ENCODE data around the gene SMIM12.
"Not testable (repeated sequence)": the region's sequence is repeated elsewhere in the genome, so short reads cannot be mapped to it uniquely, and the experiment has no call there.

SMIM12 gene

GRCh38 chr1:34843392-34844251 is 15.9 kb downstream of the SMIM12 start:
- no peak for DNase-seq (ENCODE audit: low read depth in 2 of 2)

GRCh38 chr1:34842952-34843371 is 16.6 kb downstream of the SMIM12 start:
- DNase-seq (ENCODE audit: low read depth in 2 of 2): no peak

- DNase-seq (ENCODE audit: low read depth in 2 of 2): no peak
These were observed 17.5 kb downstream of the SMIM12 start for GRCh38 chr1:34842073-34842472.

- no peak for DNase-seq (ENCODE audit: low read depth in 2 of 2)
These were observed 19.1 kb downstream of the SMIM12 start for GRCh38 chr1:34840426-34840825.

- no peak for DNase-seq (ENCODE audit: low read depth in 2 of 2)
These were observed 19.8 kb downstream of the SMIM12 start for GRCh38 chr1:34839526-34840305.

DNA sequence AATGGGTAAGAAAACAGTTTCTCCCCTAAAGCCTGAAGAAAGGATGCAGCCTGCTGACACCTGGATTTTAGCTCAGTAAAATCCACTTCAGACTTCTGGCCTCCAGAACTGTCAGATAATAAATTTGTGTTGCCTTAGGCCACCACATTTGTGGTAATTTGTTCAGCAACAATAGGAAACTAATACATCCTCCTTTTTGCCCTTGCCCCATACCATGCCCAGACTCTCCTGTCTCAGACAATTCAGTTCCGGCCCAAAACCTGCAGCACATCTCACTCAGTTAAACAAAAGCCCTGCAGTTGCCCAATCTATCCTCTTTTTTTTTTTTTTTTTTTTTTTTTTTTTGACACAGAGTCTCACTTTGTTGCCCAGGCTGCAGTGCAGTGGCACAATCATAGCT is 25.8 kb downstream of the SMIM12 start:
- no peak for DNase-seq (ENCODE audit: low read depth in 2 of 2)

GRCh38 chr1:34831721-34832246 is 27.8 kb downstream of the SMIM12 start:
- no peak for DNase-seq (ENCODE audit: low read depth in 2 of 2)

DNA sequence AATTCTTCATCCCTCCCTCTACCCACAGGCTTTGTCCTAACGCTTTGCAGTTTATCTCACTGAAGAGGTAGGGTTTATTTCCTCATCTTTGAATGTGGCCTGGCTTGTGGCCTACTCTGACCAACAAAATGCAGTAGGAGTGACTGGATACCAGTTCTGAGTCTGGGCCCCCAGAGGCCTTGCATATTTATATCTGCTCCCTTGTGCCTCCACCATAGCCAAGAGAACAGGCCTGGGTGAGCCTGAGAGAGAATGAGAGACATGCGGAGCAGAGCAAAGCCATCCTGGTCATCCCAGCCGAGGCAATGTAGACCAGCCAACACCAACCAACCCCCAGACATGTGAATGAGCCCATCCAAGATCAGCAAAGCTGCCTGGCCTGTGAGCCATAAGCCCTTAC is 30.3 kb downstream of the SMIM12 start:
- DNase-seq (ENCODE audit: low read depth in 2 of 2): no peak

DNA sequence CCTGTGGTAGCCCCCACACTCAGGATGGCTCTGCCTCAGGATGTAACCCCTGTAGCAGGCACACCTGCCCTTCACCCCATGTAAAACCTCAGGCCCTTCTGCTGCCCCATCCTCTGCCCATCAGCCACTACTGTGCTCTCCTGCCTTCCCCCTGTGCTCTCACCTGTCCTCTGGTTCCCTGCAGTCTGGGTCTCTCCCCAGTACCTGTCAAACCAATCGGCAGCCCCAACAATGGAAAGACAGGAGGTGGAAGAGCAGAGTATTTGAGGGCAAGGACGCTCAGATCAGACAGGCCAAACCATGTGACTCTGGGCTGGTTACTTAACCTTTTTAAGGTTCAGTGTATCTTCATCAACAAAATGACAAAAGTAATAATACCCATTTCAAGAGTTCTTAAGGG is 30.9 kb downstream of the SMIM12 start:
- no peak for DNase-seq (ENCODE audit: low read depth in 2 of 2)

- no peak for DNase-seq (ENCODE audit: low read depth in 2 of 2)
These were observed 32.1 kb downstream of the SMIM12 start for GRCh38 chr1:34827341-34827941.

- no peak for DNase-seq (ENCODE audit: low read depth in 2 of 2)
These were observed 34.0 kb downstream of the SMIM12 start for GRCh38 chr1:34825455-34826091.

- no peak for DNase-seq (ENCODE audit: low read depth in 2 of 2)
These were observed 34.6 kb downstream of the SMIM12 start for GRCh38 chr1:34824817-34825454.

GRCh38 chr1:34822202-34822601 is 37.3 kb downstream of the SMIM12 start:
- no peak for DNase-seq (ENCODE audit: low read depth in 2 of 2)

DNA sequence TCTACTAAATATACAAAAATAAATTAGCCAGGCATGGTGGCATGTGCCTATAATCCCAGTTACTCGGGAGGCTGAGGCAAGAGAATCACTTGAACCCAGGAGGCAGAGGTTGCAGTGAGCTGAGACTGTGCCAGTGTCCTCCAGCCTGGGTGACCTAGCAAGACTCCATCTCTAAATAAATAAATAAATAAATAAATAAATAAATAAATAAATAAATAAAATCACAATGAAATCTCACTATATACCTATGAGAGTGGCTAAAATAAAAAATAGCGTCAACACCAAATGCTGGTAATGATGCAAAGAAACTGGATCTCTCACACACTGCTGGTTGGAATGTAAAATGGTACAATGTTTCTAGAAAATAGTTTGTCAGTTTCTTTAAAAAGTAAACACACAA is 40.7 kb downstream of the SMIM12 start:
- not testable (repeated sequence) for DNase-seq (ENCODE audit: low read depth in 2 of 2)

- DNase-seq (ENCODE audit: low read depth in 2 of 2): no peak
These were observed 42.8 kb downstream of the SMIM12 start for GRCh38 chr1:34816778-34817177.

DNA sequence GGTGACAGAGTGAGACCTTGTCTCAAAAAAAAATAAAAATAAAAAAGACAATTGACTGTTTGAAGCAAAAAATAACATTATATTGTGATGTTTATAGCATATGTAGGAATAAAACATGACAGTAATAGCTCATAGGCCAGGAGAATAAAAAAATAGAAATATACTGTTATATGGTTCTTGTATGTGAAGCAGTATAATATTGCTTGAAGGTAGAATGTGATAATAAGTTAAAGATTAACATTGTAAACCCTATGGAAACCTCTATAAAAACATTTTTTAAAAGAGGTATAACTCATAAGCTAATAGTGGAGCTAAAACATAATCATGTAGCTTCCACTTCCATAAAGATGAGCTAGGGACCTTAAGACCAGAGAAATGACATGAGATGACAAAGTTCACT is 43.2 kb downstream of the SMIM12 start:
- DNase-seq (ENCODE audit: low read depth in 2 of 2): no peak

DNA sequence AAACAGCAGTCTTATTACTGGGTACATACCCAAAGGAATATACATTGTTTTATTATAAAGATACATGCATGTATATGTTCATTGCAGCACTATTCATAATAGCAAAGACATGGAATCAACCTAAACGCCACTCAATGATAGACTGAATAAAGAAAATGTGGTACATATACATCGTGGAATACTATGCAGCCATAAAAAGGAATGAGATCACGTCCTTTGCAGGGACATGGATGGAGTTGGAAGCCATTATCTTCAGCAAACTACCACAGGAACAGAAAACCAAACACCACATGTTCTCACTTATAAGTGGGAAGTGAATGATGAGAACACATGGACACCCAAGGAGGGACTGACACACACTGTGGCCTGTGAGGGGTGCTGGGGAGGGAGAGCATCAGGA is 48.8 kb downstream of the SMIM12 start:
- DNase-seq (ENCODE audit: low read depth in 2 of 2): not testable (repeated sequence)

DNA sequence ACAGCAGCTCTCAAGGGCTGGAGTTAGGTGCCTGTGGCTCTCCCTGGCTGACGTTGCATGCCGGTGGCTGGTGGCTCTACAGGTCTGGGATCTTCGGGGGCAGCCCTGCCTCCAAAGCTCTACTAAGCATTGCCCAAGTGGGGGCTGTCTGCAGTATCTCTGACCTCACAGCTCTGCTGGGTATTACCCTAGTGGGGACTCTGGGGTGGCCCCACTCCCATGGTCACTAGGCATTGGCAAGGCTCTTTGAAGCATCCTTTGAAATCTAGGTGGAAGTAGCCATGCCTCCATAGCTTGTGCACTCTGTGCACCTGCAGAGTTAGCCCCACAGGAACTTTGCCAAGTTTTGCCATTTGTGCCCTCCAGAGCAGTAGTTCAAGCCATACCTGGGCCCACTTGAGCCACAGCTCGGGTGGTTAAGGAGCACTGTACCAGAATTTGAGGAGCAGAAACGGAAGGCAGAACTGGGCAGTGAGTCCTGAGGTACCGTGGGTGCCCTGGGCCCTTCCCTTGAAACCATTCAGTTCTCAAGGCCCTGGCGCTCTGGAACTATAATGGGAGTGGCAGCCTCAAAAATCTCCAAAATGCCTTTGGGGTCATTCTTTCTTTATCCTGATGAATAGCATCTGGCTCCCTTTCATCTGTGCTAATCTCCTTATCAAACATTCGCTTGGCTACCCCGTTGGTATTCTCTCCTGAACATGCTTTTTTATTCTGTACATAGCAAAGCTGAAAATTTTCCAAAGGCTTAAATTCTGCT is 51.3 kb downstream of the SMIM12 start:
- DNase-seq (ENCODE audit: low read depth in 2 of 2): no peak

- no peak for DNase-seq (ENCODE audit: low read depth in 2 of 2)
These were observed 53.2 kb downstream of the SMIM12 start for GRCh38 chr1:34806396-34806795.

- no peak for DNase-seq (ENCODE audit: low read depth in 2 of 2)
These were observed 55.8 kb downstream of the SMIM12 start for GRCh38 chr1:34803770-34804169.

All from stimulated activated CD8-positive, alpha-beta memory T cell treated with anti-CD3 and anti-CD28 coated beads, Interleukin-7, amount 100 ng/mL, for 4 hours (primary cell).